OCI-LY1 (cell line): ENCODE results near the gene RASAL2.

Experiments used
- CTCF ChIP-seq: fragments of 200-600 bp; sonication (generic), shearing (Covaris generic); IDR thresholded peaks from 2 replicates; pipeline ENCODE4 v1.5.1; 2017; ENCODE audit warnings: mild to moderate bottlenecking, antibody characterized with exemption, low read length, moderate library complexity, mixed read lengths
- EZH2 ChIP-seq: fragments of 200-600 bp; sonication (generic), shearing (Covaris generic); IDR thresholded peaks from 2 replicates; pipeline ENCODE4 v1.8.0; 2017; ENCODE audit warnings: borderline replicate concordance, mixed run types, mild to moderate bottlenecking, antibody characterized with exemption, low read length, moderate library complexity, mixed read lengths

DNA sequence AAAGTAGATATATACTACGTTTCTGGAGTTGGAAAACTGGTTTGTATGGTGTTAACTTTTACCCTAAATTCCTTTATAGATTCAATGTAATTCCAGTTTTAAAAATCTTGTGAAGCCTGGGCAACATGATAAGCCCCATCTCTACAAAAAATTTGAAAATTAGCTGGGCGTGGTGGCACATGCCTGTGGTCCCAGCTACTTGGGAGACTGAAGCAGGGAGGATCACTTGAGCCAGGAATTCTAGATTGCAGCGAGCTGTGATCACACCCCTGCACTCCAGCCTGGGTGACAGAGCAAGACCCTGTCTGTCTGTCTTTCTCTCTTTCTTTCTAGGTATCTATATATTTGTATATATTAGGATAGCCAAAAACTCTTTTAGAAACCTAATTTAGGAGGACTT is 260.9 kb downstream of the RASAL2 start:
- no peak for TF ChIP-seq CTCF
- no peak for TF ChIP-seq EZH2
